Hematopoietic multipotent progenitor cell treated with erythropoietin and hydrocortisone succinate and interleukin-3 and kit ligand, for 6 days (in vitro differentiated cells): ENCODE data around the gene PLCXD3.

ENCODE experiments used
- DNase-seq: peaks from one replicate; pipeline ENCODE4 v3.0.0-alpha.2; 2015

The PLCXD3 gene

DNA sequence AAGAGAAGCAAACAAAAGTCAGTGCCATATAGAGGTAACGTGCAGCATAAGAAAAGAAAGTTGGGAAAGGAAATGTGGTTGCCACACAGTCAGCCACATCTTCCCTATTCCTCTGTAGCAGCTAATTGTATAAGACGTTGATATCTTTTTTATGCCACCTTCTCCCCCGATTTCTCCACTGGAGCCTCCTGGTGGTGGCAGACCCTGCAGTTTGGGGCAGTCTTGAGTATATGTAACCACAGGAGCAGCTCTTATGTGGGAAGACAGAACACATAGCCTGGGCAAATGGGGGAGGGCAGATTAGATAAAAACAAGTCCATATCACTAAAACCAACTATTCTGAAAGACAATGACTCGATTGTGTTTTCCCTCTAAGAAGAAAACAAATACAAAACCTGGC, 99.7 kb downstream of the PLCXD3 start:
- DNase-seq: peak; percentile 5

DNA sequence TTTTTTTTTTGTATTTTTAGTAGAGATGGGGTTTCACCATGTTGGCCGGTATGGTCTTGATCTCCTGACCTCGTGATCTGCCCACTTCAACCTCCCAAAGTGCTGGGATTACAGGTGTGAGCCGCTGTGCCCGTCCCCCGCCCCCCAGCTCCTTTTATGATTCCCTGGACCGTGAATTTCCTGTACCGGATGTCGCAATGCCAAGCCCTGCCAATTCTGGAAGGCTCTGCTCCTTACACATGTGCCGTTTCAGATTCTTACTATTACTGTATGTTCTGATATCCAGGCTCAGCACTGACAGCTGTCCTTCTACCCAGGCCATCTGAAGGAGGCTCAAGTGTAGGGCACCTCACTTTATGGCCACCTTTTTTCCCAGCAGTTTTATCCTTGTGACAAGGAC, 100.1 kb downstream of the PLCXD3 start:
- no peak for DNase-seq

DNA sequence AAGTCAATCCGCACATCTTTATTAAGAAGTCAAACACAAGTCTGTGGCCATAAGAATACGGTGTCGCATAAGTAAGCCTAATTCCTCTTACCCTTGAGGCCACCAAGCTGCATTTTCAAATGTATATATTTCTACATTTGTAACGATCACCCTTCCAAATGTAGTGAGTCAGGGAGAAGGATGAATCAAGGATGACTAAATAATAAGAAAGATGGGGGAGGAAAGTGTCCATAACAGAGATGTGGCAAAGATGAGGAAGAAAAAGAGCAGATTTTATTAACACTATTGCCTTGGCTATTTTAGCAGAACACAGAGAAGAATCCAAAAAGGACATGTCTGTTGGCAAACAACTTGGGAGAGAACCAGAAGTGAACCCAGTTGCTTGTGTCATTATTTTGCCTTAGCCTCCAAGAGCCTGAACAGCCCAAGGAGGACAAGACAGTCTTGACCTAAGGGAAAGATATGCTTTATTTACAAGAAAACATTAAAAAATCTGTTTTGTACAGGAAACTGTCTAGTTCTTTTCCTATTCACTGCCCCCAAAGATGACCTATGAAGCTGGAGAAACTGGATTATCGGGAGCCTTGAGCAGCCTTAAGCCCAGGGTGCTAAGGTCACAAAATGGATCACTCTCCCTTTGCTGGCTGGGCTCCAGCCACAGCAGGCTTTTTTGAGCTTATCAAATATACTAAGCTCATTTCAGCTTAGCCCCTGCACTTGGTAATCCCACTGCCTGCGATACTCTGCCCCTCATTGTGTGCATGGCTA, 101.5 kb downstream of the PLCXD3 start:
- no peak for DNase-seq

DNA sequence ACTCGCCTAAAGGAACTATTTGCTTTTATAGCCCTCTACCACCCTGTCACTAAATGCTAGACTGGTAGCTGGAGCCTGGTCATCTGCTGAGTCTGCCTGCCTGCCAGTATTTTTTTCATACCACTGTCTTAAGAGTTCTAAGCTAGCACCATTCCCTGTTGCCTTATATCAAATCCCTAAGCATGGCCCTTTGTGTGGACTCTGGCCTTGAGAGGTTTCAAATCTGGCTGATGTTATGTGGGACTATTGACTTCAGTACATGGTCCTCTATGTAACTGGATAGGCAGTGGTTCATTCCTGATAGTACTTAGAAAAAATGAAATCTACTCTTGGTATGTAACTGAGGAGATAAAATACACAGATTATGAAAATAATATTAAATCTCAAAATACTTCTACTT, 103.5 kb downstream of the PLCXD3 start:
- no peak for DNase-seq

DNA sequence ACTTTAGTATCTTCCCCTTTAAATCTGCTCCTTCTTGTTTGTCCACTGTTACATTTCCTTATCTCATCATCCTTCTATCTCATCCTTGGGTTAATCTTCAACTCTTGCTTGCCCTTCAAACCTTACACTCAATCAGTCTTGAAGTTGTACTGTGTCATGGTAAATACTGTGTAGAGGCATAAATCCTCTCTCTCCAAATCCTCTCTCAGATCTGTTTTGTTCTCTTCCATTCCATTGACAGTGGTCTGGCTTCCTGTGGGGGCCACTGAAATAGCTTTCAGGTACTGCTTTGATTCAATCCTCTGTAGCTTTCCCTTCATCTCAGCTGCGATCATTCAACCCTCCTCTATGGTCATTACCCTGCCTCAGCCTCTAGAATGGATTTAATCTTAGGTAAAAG, 104.0 kb downstream of the PLCXD3 start:
- no peak for DNase-seq

DNA sequence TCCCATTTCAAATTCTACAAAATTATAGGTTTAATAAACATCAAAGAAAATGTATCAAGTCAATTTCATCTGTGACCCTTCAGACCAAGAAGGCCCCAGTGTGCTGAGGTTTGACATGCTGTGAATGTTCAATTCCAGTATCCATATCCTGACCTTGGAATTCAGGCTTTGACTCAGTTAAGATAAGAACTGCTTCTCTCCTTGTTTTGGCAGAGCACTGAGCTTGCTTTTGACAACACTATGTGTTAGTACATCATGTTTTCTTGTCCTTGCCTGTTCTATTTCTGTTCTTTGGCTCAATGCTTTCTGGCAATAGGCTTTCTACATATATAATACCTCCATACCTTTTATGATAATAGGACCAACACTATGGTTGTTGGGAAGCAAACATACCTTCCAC, 105.6 kb downstream of the PLCXD3 start:
- DNase-seq: no peak

DNA sequence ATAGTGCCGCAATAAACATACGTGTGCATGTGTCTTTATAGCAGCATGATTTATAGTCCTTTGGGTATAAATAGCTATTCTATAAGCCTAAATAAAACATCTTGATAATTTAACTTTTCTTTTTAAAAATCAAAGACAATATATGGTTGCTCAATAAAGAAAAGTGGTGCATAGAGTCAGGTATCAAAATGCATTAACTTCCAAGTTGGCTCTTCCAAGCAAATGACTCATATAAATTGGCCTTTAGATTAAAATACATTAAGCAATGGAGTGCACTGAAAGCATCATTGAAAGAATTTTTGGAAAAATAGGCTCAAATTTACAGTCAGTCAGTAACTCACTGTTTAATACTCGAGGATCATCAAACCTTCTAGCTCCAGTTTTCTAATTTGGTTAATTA, 106.6 kb downstream of the PLCXD3 start:
- no peak for DNase-seq

DNA sequence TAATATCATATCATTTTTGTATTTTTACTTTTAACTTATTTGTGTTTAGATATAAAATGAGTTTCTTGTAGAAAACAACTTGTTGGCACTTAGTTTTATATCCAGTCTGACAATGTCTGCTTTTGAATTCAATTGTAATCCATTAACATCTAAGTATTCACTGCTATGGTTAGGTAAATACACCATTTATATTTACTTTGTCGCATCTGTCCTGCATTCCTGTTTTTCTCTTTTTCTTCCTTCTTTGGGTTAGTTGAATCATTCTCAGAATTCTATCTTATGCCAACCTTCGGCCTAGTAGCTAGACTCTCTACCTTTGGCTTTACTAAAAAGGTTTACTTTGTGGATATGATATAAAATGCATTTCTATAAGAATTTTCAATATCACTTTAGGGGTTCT, 107.6 kb downstream of the PLCXD3 start:
- DNase-seq: no peak

DNA sequence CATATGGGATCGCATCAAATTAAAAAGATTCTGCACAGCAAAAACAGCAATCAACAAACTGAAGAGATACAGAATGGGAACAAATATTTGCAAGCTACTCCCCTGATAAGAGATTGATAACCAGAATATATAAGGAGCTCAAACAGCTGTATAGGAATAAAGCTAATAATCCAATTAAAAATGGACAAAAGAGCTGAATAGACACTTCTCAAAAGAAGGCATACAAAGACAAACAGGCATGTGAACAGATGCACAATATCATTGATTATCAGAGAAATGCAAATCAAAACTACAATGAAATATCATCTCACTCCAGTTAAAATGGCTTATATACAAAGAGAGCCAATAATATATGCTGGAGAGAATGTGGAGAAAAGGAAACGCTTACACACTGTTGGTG, 110.6 kb downstream of the PLCXD3 start:
- DNase-seq: no peak

DNA sequence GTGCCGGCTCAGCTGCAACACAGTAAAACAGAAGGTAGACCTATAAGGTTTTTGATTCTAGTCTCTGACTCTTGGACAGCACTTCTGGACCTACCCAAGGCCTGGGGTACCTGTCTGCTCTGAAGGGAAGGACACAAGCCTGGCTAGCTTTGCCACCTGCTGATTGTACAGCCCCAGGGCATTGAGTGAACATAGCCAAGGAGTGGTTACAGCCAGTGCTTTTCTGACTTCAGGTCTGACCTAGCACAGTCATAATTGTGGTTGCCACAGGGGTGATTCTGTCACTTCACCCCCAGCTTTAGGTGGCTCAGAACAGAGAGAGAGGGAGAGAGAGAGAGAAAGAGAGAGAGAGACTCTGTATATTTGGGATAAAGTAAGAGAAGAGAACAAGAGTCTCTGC, 118.4 kb downstream of the PLCXD3 start:
- no peak for DNase-seq

DNA sequence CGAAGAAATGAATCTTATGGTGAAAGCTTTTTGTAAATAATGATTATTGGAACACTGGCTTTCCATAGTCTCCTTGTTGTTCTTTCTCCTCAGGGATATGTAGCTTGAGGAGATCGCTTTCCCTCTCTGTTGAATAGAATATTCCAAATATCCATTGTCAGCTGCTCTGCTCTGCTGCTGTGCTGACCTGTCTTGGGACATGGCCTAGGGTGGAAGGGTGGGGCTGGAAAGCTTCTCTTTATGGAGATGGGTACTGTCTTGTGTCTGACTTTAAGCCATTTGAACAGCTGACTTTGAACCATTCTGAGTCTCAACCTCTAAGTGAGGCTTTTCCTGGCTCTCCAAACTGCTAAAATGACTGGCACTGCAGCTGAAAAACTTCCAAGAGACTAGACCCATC, 135.8 kb downstream of the PLCXD3 start:
- DNase-seq: no peak

DNA sequence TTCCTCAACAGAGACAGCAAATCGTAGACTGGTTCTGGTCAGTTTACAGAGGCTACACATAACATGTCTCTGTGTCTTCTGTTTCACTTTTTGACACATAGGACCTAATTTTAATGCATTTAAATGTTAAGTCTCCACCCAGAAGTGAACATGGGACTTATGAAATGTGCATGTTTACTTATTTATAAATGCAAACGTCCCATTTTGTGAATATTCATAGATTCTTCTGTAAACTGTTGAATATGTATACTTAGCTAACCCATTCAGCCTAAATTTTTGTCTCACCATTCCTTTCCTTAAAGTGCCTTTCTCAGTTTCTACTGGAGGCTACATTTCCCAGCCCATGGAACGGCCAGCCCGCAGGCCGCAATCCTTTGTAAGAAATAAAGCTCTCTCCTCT, 137.2 kb downstream of the PLCXD3 start:
- no peak for DNase-seq

DNA sequence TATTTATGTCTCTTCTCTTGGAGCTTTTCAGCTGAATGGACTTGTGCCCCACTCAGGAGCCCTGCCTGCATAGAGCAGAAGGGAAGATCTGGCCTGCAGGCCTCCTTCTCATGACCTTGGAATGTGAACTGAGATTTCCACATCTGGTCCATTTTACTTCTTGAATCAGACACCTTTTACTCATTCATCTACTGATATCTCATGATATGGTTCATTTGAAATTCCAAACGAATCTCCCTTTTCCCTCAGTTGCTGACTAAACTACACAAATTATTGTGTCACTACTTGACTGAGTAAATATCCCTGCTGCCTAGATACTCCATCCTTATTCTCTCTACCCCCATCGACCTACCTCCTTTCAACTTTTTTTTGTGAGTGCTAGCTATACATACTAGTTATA, 138.7 kb downstream of the PLCXD3 start:
- DNase-seq: no peak

DNA sequence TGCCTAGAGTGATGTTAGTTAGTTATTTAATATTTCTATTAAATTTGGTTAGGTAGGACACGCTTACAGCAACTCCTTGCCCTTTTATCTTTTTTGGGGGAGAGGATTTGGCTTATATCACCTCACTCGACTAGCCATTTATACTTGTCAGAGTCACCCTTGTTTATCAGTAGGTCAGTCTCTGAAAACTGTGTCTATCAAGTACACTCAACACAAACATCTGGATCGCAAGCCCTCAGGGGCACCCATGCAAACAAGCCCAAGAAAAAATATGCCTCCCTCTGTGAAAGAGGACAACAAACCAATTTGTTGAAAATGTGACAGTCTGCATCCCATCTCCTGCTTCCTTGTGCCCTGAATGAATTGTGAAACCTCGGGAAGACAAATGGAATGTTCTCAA, 139.9 kb downstream of the PLCXD3 start:
- DNase-seq: no peak

DNA sequence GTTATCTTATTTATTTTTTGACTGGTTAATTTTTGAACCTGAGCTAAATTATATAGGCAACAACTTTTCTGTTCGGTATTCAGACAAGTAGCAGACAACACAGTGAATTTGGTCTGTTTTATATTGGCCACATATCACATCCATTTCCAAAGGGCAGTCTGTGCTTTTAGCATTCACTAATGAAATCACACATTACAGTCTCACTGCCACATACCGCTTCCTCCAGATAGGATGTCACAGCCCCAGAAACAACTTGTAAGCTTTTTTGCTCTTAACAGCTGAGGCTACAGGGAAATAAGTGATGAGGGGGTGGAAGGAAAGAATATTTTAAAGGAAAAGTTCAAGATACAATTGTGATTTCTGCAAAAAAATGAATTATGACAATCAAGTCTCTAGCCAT, 140.6 kb downstream of the PLCXD3 start:
- DNase-seq: no peak

DNA sequence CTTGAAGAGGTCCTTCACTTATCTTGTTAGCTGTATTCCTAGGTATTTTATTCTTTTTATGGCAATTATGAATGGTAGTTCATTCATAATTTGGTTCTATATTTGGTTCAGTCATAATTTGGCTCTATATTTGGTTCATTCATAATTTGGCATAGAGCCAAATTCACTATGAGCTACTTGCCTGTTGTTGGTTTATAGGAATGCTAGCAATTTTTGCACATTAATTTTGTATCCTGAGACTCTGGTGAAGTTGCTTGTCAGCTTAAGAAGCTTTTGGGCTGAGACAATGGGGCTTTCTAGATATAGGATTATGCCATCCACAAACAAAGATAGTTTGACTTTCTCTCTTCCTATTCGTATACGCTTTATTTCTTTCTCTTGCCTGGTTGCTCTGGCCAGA, 142.2 kb downstream of the PLCXD3 start:
- no peak for DNase-seq

DNA sequence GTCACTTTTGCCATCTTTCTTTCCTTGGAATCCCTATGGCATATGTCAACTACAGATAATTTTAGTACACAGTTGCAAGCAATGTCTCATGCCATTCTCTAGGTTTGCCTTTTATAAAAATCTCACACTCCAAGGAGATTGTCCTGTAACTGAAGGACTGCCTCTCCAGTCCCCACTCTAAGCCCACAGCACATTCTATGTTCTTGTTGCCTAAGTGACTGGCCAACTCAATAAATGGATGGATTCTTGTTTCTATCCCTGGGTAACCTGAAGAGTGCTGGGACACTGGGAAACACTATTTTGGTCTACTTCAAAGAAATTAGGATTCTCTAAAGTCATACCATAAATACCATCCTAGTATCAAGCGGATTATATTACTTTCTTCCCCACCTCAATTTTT, 145.0 kb downstream of the PLCXD3 start:
- DNase-seq: no peak

DNA sequence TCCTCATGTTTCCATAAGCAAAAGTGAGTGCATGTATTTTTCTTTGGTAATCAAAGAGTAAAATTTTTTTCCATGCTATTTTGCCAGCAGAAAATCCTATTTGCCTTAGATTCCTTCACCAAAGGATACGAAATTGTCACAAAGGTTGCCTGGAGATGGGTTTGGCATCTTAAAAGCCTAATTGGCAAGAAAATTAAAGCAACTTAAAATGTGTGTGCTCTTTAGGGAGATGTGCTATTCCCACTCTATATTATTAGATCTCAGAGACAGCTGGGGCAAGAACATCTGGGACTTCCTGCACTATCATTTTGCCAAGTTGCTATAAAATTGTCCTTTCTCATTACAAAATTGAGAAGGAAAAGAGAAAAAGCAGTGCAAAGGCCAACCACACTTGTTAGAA, 146.1 kb downstream of the PLCXD3 start:
- no peak for DNase-seq

DNA sequence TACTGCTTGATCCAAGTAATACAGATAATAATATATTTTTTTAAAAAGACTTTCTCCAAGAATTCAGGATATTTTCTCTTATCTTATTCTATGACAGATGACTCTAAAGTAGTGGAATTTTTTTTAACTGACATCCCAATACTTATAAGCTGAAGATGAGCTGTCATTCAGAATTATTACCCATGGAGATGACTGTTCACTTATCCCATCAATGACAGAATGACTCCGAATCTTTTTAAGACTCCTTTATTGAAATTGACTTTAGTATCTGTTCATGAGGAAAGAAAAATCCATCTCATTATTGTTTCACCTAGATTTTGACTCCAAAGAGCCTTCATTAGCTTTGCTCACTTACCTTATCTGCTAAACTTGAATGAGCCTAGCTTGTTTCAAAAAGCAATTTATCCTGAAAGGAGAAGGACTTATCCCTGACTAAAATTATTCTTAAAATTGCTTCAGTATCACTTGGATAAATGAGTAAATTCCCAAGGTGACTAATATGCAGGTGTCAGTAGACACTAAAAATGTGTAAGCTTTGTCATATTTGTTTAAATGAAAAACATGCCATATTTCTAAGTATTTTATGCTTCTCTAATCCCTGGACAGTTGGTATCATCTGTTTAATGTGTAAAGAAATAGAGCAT, 146.9 kb downstream of the PLCXD3 start:
- DNase-seq: no peak

DNA sequence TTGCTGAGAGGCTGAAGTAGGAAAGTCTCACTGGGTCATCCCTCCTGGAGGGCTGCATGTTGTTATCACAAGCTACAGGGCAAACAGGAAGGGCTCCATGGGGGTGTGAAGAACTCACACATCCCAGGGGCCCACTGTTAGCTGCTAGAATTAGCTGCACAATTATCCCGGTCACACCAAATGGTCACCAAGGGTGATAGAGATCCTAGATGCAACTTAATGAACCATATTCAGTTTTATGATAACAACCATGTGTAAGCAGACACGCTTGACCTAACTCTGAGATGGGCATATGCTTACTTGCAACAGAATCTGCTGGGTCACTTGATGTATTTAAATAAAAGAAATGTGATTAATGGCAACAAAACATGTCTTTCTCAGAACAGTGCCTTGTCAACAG, 153.6 kb downstream of the PLCXD3 start:
- DNase-seq: no peak

DNA sequence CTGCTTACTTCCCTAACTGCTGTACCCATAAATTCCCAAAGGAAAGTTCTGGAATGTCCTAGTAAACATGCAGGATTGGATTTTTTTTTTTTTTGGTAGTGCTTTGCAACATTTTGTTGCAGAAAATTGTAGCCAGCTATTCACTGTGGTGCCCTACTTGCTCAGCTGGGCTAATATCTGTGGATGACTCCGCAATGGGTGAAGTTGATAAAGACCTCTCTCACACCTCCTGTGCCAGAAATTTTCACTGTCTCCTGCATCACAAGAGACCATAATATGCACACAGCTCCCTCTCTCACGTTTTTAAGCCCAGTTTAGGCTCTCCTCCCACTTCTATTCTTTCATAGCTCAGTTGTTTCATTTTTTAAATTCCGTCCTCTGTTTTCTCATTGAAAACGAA, 160.6 kb downstream of the PLCXD3 start:
- DNase-seq: no peak

DNA sequence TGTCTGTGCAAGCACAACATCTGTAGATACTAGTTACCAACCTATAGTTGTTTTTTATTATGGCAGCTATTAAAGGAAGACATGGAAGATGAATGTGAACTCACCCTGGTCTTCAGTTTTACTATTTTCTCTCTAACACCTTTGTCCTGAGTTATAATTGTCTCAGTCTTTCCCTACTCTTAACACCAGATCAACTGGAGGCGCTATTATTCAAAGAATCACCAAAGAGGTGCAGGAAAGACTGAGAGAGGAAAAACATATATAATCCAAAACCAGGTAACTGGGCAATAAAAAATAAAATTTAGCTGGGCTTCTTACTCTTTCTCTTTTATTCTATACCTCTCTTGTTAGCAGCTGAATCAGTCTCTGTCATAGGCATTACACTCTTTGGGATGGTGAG, 162.8 kb downstream of the PLCXD3 start:
- no peak for DNase-seq

DNA sequence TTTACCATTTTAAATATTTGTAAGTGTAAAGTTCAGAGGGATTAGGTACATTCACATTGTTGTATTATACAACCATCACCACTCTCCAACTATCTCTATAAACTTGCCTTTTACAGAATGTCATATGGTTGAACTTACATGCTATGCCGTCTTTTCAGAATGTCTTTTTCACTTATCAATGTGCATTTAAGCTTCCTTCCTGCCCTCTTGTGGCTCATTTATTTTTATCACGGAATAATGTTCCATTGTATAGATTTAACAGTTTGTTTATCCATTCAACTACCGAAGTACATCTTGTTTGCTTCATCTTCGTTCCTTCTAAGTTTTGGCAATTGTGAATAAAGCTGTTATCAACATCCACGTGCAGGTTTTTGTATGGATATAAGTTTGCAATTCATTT, 163.8 kb downstream of the PLCXD3 start:
- peak; percentile 2 for DNase-seq

DNA sequence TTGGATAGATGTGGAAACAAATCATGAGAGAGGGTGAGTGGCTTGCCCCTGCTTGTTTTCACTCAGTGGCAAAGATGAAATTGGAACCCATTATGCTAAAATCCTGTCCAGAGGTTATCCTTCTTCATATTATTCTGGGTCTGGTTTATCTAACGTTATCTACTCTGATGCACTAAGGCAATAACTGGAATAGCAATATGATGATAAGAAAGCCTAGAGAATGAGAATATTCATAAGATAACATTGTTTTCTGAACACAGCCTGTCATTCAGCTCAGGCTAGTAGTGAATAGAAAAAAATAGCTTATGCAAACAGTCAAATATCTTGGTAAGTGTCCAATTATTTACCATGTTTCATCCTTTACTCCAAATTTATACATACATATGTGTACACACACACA, 165.1 kb downstream of the PLCXD3 start:
- DNase-seq: no peak

DNA sequence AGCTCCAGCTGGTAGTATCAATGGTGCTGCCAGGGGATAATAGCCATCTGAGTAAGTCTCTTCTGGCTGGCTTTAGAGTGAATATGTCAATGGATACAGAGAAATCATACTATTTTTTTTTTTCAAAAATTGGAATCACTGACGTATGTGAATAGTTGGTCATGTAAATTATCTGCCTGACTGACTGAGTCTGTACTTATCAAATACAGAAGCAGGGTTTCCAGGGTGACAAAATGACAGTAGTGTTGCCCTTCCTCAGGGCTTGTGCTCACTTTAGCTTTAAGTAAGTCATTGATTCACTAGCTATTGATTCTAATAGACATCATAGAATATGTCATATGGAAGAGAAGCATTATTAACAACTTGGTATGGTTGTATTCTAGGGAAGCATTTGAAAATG, 171.1 kb downstream of the PLCXD3 start:
- DNase-seq: no peak
